ENCODE results near the gene ZNF469.

The ZNF469 gene

DNA sequence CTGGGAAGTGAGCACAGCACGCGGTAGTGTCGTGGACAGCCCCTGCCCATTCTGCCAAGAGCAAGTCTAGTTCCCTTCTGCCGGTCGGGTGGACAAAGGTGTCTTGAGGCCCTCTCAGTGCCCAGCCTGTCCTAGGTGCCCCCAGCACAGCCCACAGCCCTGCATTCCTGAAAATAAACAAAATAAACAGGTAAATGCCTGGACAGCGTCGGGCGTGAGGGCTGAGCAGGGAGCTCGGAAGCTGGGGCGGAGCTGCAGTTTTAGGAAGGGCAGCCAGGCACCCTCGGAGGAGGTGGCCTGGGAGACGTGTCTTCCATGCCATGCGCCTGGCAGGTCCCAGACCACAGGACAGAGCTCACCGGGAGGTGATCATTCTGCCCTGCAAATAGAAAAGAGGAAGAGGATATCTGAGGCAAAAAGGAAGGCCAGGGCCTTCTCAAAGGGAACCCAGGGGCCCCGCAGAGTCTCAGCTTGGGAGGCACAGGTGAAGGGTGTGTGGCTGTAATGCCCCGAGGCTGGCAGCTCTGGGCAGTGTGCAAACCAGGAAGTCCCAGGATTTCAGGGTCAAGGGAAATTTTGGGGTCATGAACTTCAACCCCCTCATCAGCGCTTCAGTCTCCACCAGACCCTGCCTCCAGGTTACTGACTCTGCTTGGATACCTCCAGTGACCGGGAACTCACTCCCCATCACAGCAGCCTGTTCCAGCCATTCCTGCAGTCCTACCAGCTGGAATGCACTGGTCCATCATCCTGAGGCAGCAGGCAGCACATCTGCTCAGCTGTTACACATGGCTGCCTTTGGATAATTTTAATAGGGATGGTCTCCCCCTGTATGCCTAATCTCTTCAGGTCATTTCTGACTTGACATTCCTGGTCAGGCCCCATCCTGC, 1.7 kb downstream of the ZNF469 start:
- H3K27me3 ChIP-seq (ENCODE audit: low read depth) = peaks cover 3% of the 10 kb centered on the region; the same call in 1 of the 2 replicates
- peaks cover 18% of the 10 kb centered on the region for H3K4me1 ChIP-seq
- no peak for DNase-seq (ENCODE audit: low spot score in 2 of 2)
- peak overlapping the region; percentile 34 for H3K4me3 ChIP-seq
- no peaks in the 10 kb centered on the region for H3K9me3 ChIP-seq
- in situ Hi-C loops (cut with MboI; ENCODE audit: low sequenced_read_pairs) = no loop called here
- H3K36me3 ChIP-seq (replicated peaks) = no peaks in the 10 kb centered on the region

DNA sequence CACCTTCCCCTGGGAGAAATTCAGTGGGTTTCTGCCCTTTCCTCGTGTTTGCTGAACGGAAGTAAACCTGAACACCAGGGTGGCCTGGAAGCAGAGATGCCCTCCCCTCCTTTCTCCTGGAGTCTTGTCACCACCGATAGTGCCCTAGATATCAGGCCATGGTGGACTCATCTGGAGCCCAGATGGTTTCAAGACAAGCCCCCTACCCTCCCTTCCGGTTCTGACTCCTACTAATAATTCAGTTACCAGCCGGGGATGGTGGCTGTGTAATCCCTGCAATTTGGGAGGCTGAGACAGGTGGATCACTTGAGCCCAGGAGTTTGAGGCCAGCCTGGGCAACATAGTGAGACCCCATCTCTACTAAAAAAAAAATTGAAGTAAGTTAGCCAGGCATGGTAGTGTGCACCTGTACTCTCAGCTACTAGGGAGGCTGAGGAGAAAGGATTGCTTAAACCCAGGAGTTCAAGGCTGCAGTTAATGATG, 2.4 kb downstream of the ZNF469 start:
- no peak for DNase-seq (ENCODE audit: low spot score in 2 of 2)
- no peaks in the 10 kb centered on the region for H3K36me3 ChIP-seq (replicated peaks)
- no peak overlapping the region for H3K4me3 ChIP-seq
- H3K9me3 ChIP-seq = no peaks in the 10 kb centered on the region
- peaks cover 18% of the 10 kb centered on the region for H3K4me1 ChIP-seq
- peaks cover 3% of the 10 kb centered on the region; the same call in 1 of the 2 replicates for H3K27me3 ChIP-seq (ENCODE audit: low read depth)
- in situ Hi-C loops (cut with MboI; ENCODE audit: low sequenced_read_pairs) = no loop called here

DNA sequence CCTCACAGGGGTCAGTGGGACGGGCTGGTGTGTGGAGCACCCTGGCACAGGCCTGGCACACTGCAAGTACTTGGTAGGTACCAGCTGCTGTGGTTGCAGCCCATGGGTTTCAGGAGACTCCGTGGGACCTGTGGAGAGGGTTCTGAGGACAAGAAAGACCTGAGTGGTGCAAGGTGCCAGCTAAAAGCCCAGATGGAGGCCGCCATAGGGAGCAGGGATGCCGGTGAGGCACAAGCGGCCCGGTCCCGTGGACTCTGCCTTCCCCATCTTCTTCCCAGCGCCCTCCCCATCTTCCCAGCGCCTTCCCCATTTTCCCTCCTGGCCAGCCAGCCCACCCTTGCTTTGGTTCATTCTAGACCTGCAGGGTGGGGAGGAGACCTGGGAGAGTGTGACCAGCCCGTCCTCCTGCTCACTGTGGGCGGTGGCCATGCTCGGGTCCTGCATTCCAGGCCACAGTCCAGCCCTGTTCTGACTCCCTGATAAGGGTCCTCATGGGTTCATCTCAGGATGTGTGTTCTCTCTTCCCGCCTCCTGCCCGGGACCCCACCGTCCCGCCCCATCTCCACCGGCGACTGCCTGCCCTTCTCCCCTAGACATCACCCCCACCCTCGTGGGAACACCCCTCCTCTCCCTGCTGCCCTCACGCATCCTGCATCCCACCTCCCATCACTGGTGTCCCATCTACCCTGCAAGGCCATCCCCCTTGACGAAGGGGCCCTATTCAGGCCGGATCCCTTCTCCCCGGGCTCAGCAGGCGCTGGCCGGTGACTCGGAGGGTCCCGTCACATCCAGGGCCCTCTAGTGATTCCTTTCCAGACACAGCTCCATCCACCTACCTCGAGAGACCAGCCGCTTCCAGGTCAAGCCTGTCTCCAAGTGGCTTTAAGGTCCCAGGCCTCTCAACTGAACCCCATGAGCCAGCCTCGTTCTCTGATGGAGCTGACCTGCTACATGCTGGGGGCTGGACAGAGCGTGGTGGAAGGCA, 3.4 kb downstream of the ZNF469 start:
- H3K36me3 ChIP-seq (replicated peaks) = no peaks in the 10 kb centered on the region
- H3K27me3 ChIP-seq (ENCODE audit: low read depth) = peaks cover 3% of the 10 kb centered on the region; the same call in 1 of the 2 replicates
- no peak for DNase-seq (ENCODE audit: low spot score in 2 of 2)
- H3K4me3 ChIP-seq = no peak overlapping the region
- peaks cover 18% of the 10 kb centered on the region for H3K4me1 ChIP-seq
- no peaks in the 10 kb centered on the region for H3K9me3 ChIP-seq
- in situ Hi-C loops (cut with MboI; ENCODE audit: low sequenced_read_pairs) = no loop called here

DNA sequence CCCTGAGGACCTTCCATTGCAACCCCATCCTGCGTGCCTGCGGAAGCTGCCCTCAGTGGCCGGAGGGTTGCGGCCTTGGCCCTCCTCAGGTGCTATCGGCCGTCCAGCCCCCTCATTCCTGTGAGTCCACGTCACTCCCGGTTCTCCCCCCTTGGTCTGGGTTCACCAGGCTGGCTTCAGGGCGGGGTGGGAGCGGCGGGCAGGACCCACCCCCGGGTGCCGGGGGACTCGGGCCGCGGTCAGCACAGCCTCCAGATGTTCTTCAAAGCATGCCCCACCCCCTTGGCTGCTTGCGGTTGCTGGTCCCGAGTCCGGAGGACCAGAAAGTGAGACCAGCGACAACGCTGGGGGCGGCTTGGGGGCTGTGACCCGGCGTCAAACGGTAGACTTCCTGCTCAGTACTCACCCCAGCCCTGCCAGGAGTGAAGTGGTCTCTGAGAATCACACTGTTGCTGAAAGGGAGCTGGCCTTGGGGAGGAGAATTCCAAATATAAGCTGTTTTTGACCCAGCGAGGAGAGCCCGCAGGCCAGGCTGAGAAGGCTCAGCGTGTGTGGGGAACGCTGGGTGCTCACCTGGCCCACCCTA, 4.5 kb downstream of the ZNF469 start:
- Histone ChIP-seq H3K9me3 (no peaks in the 10 kb centered on the region), H3K4me1 (peaks cover 8% of the 10 kb centered on the region), H3K27me3 (ENCODE audit: low read depth) (peaks cover 6% of the 10 kb centered on the region; the same call in 1 of the 2 replicates), H3K4me3 (no peak overlapping the region), H3K36me3 (replicated peaks) (no peaks in the 10 kb centered on the region)
- in situ Hi-C loops (cut with MboI; ENCODE audit: low sequenced_read_pairs) = no loop called here
- DNase-seq (ENCODE audit: low spot score in 2 of 2) = no peak

DNA sequence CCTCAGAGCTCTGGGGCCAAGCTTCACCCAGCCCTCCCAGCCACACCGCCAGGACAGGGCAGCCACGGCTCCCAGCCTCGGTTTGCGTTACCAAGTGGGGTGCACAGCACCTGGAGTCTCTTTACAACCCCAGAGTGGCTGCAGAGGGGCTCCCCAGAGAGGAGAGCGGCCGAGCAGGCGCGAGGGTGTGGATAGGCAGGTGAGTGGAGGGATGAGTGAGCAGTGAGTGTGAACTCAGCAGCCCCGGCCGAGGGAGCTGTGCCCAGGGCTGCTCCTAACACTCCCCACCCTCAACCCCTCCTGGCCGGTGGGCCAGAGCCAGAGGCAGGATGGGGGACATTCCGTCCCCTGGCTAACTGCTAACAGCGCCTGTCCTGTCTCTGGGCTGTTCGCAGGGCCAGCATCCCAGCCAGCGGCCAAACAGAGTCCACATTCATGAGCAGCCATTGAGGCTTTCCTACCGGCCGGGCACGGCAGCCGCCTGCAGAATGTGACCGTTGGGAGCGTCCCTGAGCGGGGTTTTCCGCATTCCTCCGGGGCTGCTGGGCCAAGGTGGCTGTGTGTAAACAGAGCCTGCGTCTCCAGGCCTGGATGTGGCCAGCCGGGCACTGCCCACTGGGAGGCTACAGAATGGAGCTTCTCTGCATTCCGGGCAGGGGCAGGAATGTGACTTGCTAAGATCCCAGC, 5.3 kb downstream of the ZNF469 start:
- H3K4me3 ChIP-seq = no peak overlapping the region
- H3K27me3 ChIP-seq (ENCODE audit: low read depth) = peaks cover 10% of the 10 kb centered on the region; the same call in 1 of the 2 replicates
- no peak for DNase-seq (ENCODE audit: low spot score in 2 of 2)
- in situ Hi-C loops (cut with MboI; ENCODE audit: low sequenced_read_pairs) = no loop called here
- H3K4me1 ChIP-seq = peaks cover 5% of the 10 kb centered on the region
- no peaks in the 10 kb centered on the region for H3K36me3 ChIP-seq (replicated peaks)
- no peaks in the 10 kb centered on the region for H3K9me3 ChIP-seq

DNA sequence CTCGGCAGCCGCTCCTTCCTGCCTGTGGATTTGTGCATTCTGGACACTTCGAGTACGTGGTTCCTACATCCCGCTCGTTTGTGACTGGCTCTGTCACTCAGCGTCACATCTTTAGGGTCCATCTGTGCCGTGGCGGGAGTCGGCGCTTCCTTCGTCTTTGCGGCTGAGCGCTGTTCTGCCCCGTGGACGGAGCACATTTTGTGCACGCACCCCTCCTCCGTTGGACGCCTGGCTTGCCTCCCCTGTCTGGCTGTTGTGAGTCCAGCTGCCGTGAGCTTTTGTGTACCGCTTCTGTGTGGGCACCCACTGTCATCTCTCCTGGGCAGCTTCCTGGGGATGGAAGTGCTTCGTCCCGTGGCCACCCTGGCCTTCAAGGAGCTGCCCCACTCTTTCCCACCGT, 6.4 kb downstream of the ZNF469 start:
- no peak for DNase-seq (ENCODE audit: low spot score in 2 of 2)
- H3K4me3 ChIP-seq = no peak overlapping the region
- H3K36me3 ChIP-seq (replicated peaks) = no peaks in the 10 kb centered on the region
- peaks cover 8% of the 10 kb centered on the region; the same call in 1 of the 2 replicates for H3K27me3 ChIP-seq (ENCODE audit: low read depth)
- in situ Hi-C loops (cut with MboI; ENCODE audit: low sequenced_read_pairs) = no loop called here
- no peaks in the 10 kb centered on the region for H3K9me3 ChIP-seq
- H3K4me1 ChIP-seq = no peaks in the 10 kb centered on the region

DNA sequence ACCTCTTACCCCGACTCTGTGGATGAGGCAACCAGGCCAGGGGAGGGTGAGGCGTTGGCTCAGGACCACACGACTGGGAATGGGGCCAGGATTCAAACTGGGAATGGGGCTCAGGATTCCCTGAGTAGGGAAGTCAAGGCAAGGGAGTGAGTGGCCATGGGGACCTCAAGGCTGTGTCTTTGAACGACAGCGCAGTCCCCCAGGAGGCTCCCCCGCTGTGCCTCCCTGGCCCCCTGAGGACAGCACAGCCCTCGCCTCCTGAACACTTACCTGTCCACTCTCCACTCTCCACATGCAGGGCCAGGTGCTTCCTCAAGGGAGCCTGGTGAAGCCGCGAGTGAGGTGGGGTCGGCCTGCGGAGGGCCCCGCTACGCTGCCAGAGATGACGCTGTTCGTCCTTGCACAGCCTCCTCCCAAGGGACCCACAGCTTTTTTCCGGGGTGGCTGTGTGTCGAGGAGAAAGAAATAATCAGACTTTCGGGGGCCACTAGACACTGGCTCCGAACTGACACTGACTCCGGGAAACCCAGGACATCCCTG, 6.9 kb downstream of the ZNF469 start:
- H3K4me1 ChIP-seq = no peaks in the 10 kb centered on the region
- no peaks in the 10 kb centered on the region for H3K9me3 ChIP-seq
- H3K27me3 ChIP-seq (ENCODE audit: low read depth) = peaks cover 7% of the 10 kb centered on the region; the same call in 1 of the 2 replicates
- no peaks in the 10 kb centered on the region for H3K36me3 ChIP-seq (replicated peaks)
- in situ Hi-C loops (cut with MboI; ENCODE audit: low sequenced_read_pairs) = no loop called here
- H3K4me3 ChIP-seq = no peak overlapping the region
- no peak for DNase-seq (ENCODE audit: low spot score in 2 of 2)

DNA sequence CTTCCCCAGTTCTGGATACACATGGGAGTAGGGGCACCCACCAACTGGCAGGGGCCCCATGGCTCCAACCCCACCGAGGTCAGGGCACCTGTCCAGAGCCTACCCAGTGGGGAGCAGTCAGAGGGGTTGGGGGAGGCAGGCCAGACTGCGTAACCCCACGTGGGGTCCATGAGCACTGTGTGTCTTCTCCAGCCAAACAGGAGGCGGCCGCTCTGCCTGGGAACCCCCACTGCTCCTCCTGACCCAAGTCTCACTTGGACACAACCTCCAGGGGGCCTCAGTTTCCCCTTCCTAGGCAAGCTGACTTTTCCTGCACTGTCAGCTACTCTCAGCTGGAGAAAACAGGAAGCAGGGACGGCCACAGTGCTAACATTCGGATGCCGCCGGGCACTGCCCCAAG, 7.5 kb downstream of the ZNF469 start:
- Histone ChIP-seq H3K27me3 (ENCODE audit: low read depth) (peaks cover 7% of the 10 kb centered on the region; the same call in 1 of the 2 replicates), H3K9me3 (no peaks in the 10 kb centered on the region), H3K4me3 (no peak overlapping the region), H3K4me1 (no peaks in the 10 kb centered on the region), H3K36me3 (replicated peaks) (no peaks in the 10 kb centered on the region)
- DNase-seq (ENCODE audit: low spot score in 2 of 2) = no peak
- in situ Hi-C loops (cut with MboI; ENCODE audit: low sequenced_read_pairs) = no loop called here

DNA sequence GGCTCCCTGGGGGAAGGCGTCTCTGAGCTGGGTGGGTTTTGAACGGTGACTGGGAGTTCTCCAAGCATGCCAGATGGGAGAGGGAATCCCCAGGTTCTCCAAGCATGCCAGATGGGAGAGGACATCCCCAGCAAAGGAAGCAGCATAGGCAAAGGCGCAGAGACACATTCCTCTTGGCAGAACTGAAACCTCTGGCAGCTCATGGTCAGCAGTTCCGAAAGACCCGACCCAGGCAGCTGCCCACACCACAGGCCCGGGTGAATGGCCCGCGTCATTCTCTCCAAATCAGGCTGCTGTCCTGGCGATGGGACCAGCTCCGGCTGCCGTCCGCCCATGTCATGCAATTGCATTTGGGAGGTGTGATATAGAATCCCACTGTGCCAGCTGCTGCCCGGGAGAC, 8.0 kb downstream of the ZNF469 start:
- no peak for DNase-seq (ENCODE audit: low spot score in 2 of 2)
- no peak overlapping the region for H3K4me3 ChIP-seq
- H3K27me3 ChIP-seq (ENCODE audit: low read depth) = peaks cover 9% of the 10 kb centered on the region; the same call in 1 of the 2 replicates
- H3K9me3 ChIP-seq = no peaks in the 10 kb centered on the region
- in situ Hi-C loops (cut with MboI; ENCODE audit: low sequenced_read_pairs) = no loop called here
- no peaks in the 10 kb centered on the region for H3K4me1 ChIP-seq
- H3K36me3 ChIP-seq (replicated peaks) = no peaks in the 10 kb centered on the region

DNA sequence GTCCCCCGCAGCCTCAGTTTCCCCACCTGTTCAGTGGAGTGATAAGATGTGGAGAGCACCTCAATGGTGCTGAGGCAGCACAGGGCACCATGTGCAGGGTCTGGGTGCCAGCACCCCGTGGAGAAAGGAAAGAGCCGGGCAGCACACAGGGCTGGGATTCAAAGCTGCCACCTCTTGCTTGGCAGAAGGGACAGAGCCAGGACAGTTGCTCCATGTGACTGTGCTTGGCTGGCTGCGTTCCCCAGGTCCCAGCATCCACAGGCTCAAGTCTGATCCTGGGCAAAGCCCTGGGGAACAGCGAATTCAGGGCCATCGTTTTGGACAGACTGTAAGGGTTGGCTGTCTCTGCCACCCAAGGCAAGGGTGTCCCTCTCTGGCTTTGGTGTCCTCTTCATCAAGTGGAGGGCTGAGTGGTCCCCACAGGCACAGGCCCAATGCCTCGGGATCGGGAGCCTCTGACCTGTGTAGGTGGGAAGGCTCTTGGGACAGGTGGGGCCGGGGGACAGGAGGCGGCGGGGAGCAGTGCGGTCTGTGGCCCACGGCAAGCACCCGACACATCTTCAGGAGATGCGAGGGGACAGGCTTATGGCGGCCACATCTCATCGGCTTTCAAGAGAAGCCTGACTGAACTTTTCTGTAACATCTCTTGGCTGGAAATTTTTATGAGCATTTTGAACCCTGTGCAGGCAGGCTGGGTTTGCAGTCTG, 8.5 kb downstream of the ZNF469 start:
- H3K36me3 ChIP-seq (replicated peaks) = no peaks in the 10 kb centered on the region
- H3K4me3 ChIP-seq = no peak overlapping the region
- H3K9me3 ChIP-seq = no peaks in the 10 kb centered on the region
- no peaks in the 10 kb centered on the region for H3K4me1 ChIP-seq
- H3K27me3 ChIP-seq (ENCODE audit: low read depth) = peaks cover 11% of the 10 kb centered on the region; the same call in 1 of the 2 replicates
- in situ Hi-C loops (cut with MboI; ENCODE audit: low sequenced_read_pairs) = no loop called here
- no peak for DNase-seq (ENCODE audit: low spot score in 2 of 2)

DNA sequence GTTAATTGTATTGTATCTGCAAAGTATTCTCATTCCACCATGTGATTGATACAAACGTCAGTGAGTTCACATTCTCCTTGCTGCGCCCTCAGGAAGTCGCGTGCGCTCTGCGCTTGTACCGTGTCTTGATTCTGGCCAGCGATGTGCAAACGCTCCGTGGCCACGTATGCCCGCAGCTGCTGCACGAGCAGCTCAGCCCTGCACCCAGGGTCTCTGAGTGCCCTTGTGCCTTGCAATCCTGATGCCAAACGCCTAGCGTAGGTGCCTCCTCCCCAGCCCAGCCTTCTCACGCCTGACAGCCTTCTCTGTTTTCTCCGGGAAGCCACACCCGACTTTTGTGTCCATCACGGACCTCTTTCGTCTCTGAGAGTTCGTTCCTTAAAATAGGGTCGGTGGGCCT, 9.4 kb downstream of the ZNF469 start:
- in situ Hi-C loops (cut with MboI; ENCODE audit: low sequenced_read_pairs) = no loop called here
- H3K4me3 ChIP-seq = no peak overlapping the region
- H3K27me3 ChIP-seq (ENCODE audit: low read depth) = peaks cover 13% of the 10 kb centered on the region; the same call in 1 of the 2 replicates
- no peaks in the 10 kb centered on the region for H3K36me3 ChIP-seq (replicated peaks)
- no peaks in the 10 kb centered on the region for H3K9me3 ChIP-seq
- H3K4me1 ChIP-seq = no peaks in the 10 kb centered on the region
- no peak for DNase-seq (ENCODE audit: low spot score in 2 of 2)

DNA sequence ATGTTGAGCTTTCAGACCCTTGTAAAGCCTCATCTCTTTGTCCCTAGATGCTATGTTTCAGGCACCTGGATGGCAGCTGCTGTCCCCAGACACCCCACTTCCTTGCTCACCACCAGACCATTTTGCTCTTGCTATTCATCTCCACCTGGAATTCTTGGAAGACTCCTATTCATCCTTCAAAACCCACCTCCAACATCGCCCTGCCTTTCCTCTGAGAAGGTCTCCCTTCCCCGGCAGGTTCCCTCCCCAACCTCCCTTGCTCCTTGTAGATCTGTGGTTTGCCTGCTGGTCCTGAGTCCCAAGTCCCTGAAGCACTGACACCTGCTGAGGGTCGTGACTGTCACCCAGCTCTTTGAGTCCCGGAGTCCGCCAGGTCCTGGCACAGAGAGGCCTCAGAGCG, 9.9 kb downstream of the ZNF469 start:
- peaks cover 14% of the 10 kb centered on the region; the same call in 1 of the 2 replicates for H3K27me3 ChIP-seq (ENCODE audit: low read depth)
- no peak overlapping the region for H3K4me3 ChIP-seq
- H3K9me3 ChIP-seq = no peaks in the 10 kb centered on the region
- in situ Hi-C loops (cut with MboI; ENCODE audit: low sequenced_read_pairs) = no loop called here
- H3K4me1 ChIP-seq = no peaks in the 10 kb centered on the region
- H3K36me3 ChIP-seq (replicated peaks) = no peaks in the 10 kb centered on the region
- DNase-seq (ENCODE audit: low spot score in 2 of 2) = no peak

All from HAP-1 (cell line).